Lung (tissue), 12 donors: ENCODE measurements around the gene CHORDC1. TPM values are rescaled to one million over a fixed set of nuclear protein-coding genes. Genes with fewer than 3 reads are reported as not detected.

Experiments
- ATAC-seq: fragments of 200-7000 bp; cut with Tn5 transposase; one replicate; pipeline ENCODE4 v1.9.1; 2020; ENCODE audit warnings: moderate number of reproducible peaks; ENCODE audit not compliant: insufficient read depth, low FRiP score
- DNase-seq, 3 donors: peaks; one replicate each; pipeline ENCODE4 v3.0.0-alpha.2; 2013 to 2017
- H3K27ac ChIP-seq, 2 donors: one replicate each; pipeline ENCODE4 v1.5.1; 2013; ENCODE audit warnings: mild to moderate bottlenecking in 2 of 2, moderate library complexity in 2 of 2, control low read depth in 1 of 2, inconsistent platforms in 1 of 2, low read depth in 1 of 2, low read length in 1 of 2
- H3K27me3 ChIP-seq, 3 donors: one replicate each; pipeline ENCODE4 v1.5.1; 2013; ENCODE audit warnings: low read length in 2 of 3; ENCODE audit not compliant: control insufficient read depth in 3 of 3, insufficient read depth in 3 of 3
- H3K36me3 ChIP-seq, 4 donors: one replicate each; pipeline ENCODE4 v1.5.1; 2013; ENCODE audit warnings: low read length in 4 of 4, mild to moderate bottlenecking in 1 of 4, moderate library complexity in 1 of 4; ENCODE audit not compliant: control insufficient read depth in 4 of 4, insufficient read depth in 4 of 4
- H3K4me1 ChIP-seq, 5 donors: one replicate each; pipeline ENCODE4 v1.5.1; 2013; ENCODE audit warnings: low read length in 5 of 5, mild to moderate bottlenecking in 2 of 5, moderate library complexity in 1 of 5; ENCODE audit not compliant: control insufficient read depth in 5 of 5, insufficient read depth in 5 of 5
- H3K4me3 ChIP-seq: one replicate; pipeline ENCODE4 v1.5.1; 2013; ENCODE audit warnings: mild to moderate bottlenecking, control low read depth, moderate library complexity
- H3K9ac ChIP-seq, 2 donors: one replicate each; pipeline ENCODE4 v1.5.1; 2013; ENCODE audit warnings: low read length in 2 of 2, control low read depth in 1 of 2; ENCODE audit not compliant: insufficient read depth in 1 of 2
- H3K9me3 ChIP-seq, 4 donors: one replicate each; pipeline ENCODE4 v1.5.1; 2013; ENCODE audit warnings: low read length in 3 of 4, mild to moderate bottlenecking in 1 of 4, moderate library complexity in 1 of 4; ENCODE audit not compliant: control insufficient read depth in 4 of 4, insufficient read depth in 3 of 4
- CTCF ChIP-seq: IDR thresholded peaks from 2 replicates; pipeline ENCODE4 v1.5.1; 2012; ENCODE audit warnings: mild to moderate bottlenecking; ENCODE audit errors: control extremely low read depth, extremely low read depth
- WGBS, 2 donors: extraction: QIAGEN DNeasy Blood & Tissue Kit; methylation state at CpG; one replicate each; pipeline ENCODE4 v1.1.7; 2013; 5-methylcytosine and 5-hydroxymethylcytosine counted together
- polyA plus RNA-seq, 2 donors: library from polyadenylated mRNA; stranded (reverse); fragments of 200-250 nt; gene quantifications; one replicate each; pipeline ENCODE4 v1.2.1, GENCODE V29; 2013
- total RNA-seq, 2 donors: library from RNA; depleted of rRNA in 1 of 2; stranded (reverse); fragments of >200 nt in 1 of 2; gene quantifications; one replicate each; pipeline ENCODE4 v1.2.1, GENCODE V29; 2014 to 2021
- donor health status: control.
- donor health status: control.
- donor health status: Bipolar disorder and iron deficiency.
- donor health status: healthy.
- donor health status: DM: yes; HTN: yes; CAD: no.

The CHORDC1 gene
- total and polyA plus RNA-seq, 4 donors: 20.4 to 80.4 (median 22.7) TPM

GRCh38 chr11:90237004-90237403 lies 14.2 kb upstream of the CHORDC1 start:
- no peak overlapping the region for H3K27ac ChIP-seq
- no peaks in the 10 kb centered on the region for H3K36me3 ChIP-seq
- WGBS, 2 donors: 82 to 86% methylated on average over 4 of the region's 4 CpGs
- H3K4me1 ChIP-seq: no peaks in the 10 kb centered on the region
- DNase-seq: no peak
- TF ChIP-seq CTCF: no peak
- no peaks in the 10 kb centered on the region for H3K27me3 ChIP-seq
- no peaks in the 10 kb centered on the region for H3K9me3 ChIP-seq
- no peak overlapping the region for H3K4me3 ChIP-seq
- H3K9ac ChIP-seq: no peak overlapping the region
- no peak for ATAC-seq

GRCh38 chr11:90235526-90235925 lies 12.7 kb upstream of the CHORDC1 start:
- DNase-seq: no peak
- Histone ChIP-seq H3K36me3 (no peaks in the 10 kb centered on the region), H3K4me3 (no peak overlapping the region), H3K9ac (no peak overlapping the region), H3K4me1 (no peaks in the 10 kb centered on the region), H3K27ac (no peak overlapping the region), H3K27me3 (no peaks in the 10 kb centered on the region), H3K9me3 (no peaks in the 10 kb centered on the region)
- no peak for ATAC-seq
- WGBS, 2 donors: 85 to 90% methylated on average over 4 of the region's 4 CpGs
- no peak for TF ChIP-seq CTCF

GRCh38 chr11:90234977-90235376 lies 12.1 kb upstream of the CHORDC1 start:
- no peak for TF ChIP-seq CTCF
- no peak for ATAC-seq
- Histone ChIP-seq H3K4me1 (no peaks in the 10 kb centered on the region), H3K36me3 (no peaks in the 10 kb centered on the region), H3K4me3 (no peak overlapping the region), H3K9me3 (no peaks in the 10 kb centered on the region), H3K27ac (no peak overlapping the region), H3K9ac (no peak overlapping the region), H3K27me3 (no peaks in the 10 kb centered on the region)
- WGBS, 2 donors: 75 to 88% methylated on average over 2 of the region's 2 CpGs
- no peak for DNase-seq

- H3K9me3 ChIP-seq: peaks cover 0 to 2% (median 0%) of the 10 kb centered on the region in 4 donors
- no peak overlapping the region for H3K4me3 ChIP-seq
- ATAC-seq (no peak), DNase-seq (no peak)
- no peaks in the 10 kb centered on the region for H3K27me3 ChIP-seq
- H3K27ac ChIP-seq: no peak overlapping the region
- 95 to 97% methylated on average over 1 of the region's 1 CpG for WGBS, 2 donors
- no peaks in the 10 kb centered on the region for H3K4me1 ChIP-seq
- no peak for TF ChIP-seq CTCF
- no peak overlapping the region for H3K9ac ChIP-seq
- no peaks in the 10 kb centered on the region for H3K36me3 ChIP-seq
Measured at GRCh38 chr11:90229791-90230190, 6.9 kb upstream of the CHORDC1 start.
